ENCODE measurements around the gene ATXN7L1. TPM values are rescaled to one million over a fixed set of nuclear protein-coding genes. Genes with fewer than 3 reads are reported as not detected.

The ATXN7L1 gene
- total RNA-seq, 1 donor from 2014 or later, result 2.3 TPM

- H3K4me3 ChIP-seq (ENCODE audit: low read depth, low read length), result no peak overlapping the region
- TF ChIP-seq CTCF (conservative IDR thresholded peaks at IDR 0.05; ENCODE audit: low read depth, low read length), result no peak
- DNase-seq (ENCODE audit: low read depth), result no peak
Observed at GRCh38 chr7:105748701-105749100, 127.7 kb downstream of the ATXN7L1 start.

GRCh38 chr7:105745681-105746330 lies 130.6 kb downstream of the ATXN7L1 start:
- no peak for TF ChIP-seq CTCF (conservative IDR thresholded peaks at IDR 0.05; ENCODE audit: low read depth, low read length)
- no peak overlapping the region for H3K4me3 ChIP-seq (ENCODE audit: low read depth, low read length)

GRCh38 chr7:105744258-105744657 lies 132.1 kb downstream of the ATXN7L1 start:
- no peak overlapping the region for H3K4me3 ChIP-seq (ENCODE audit: low read depth, low read length)
- no peak for DNase-seq (ENCODE audit: low read depth)
- TF ChIP-seq CTCF (conservative IDR thresholded peaks at IDR 0.05; ENCODE audit: low read depth, low read length), result no peak

More at GRCh38 chr7:105745681-105746330, 130.6 kb downstream of the ATXN7L1 start:
- DNase-seq (ENCODE audit: low read depth), result no peak

GRCh38 chr7:105743351-105744090 lies 132.9 kb downstream of the ATXN7L1 start:
- no peak for TF ChIP-seq CTCF (conservative IDR thresholded peaks at IDR 0.05; ENCODE audit: low read depth, low read length)

GRCh38 chr7:105742787-105743186 lies 133.6 kb downstream of the ATXN7L1 start:
- DNase-seq (ENCODE audit: low read depth), result no peak
- no peak for TF ChIP-seq CTCF (conservative IDR thresholded peaks at IDR 0.05; ENCODE audit: low read depth, low read length)
- no peak overlapping the region for H3K4me3 ChIP-seq (ENCODE audit: low read depth, low read length)

More at GRCh38 chr7:105743351-105744090, 132.9 kb downstream of the ATXN7L1 start:
- no peak for DNase-seq (ENCODE audit: low read depth)
- no peak overlapping the region for H3K4me3 ChIP-seq (ENCODE audit: low read depth, low read length)

GRCh38 chr7:105741982-105742381 lies 134.4 kb downstream of the ATXN7L1 start:
- no peak overlapping the region for H3K4me3 ChIP-seq (ENCODE audit: low read depth, low read length)
- TF ChIP-seq CTCF (conservative IDR thresholded peaks at IDR 0.05; ENCODE audit: low read depth, low read length), result no peak
- DNase-seq (ENCODE audit: low read depth), result no peak

Measured in epithelial cell of proximal tubule (primary cell).